HG03442 (cell line): ENCODE measurements around the gene IKBIP.
"Not testable (repeated sequence)": the region's sequence is repeated elsewhere in the genome, so short reads cannot be mapped to it uniquely, and the experiment has no call there.

Experiments used
- ATAC-seq: cut with Tn5 transposase; IDR thresholded peaks from one replicate; pipeline ENCODE4 v1.9.1; 2021; ENCODE audit warnings: mild to moderate bottlenecking, moderate library complexity; ENCODE audit not compliant: unreplicated experiment

Gene IKBIP

GRCh38 chr12:98638009-98638408 lies 6.6 kb downstream of the IKBIP start:
- no peak for ATAC-seq

DNA sequence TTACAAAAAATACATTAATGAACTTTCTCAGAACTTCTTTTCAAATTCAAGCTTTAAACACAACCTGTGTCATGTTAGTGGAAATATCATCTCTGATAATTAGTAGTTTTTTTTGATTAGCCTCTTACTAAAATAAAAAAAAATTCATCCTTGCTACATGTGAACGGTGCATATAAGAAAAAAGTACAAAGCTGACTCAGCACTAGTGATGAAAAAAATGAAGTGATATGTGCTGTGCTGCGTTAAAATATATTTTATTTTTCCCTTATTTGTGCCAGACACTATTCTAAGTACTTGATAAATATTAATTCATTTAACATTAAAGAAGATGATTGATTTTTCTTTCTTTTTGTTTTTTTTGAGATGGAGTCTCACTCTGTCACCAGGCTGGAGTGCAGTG lies 7.5 kb downstream of the IKBIP start:
- no peak for ATAC-seq

GRCh38 chr12:98635657-98636323 lies 8.8 kb downstream of the IKBIP start:
- ATAC-seq = peak; percentile 91

DNA sequence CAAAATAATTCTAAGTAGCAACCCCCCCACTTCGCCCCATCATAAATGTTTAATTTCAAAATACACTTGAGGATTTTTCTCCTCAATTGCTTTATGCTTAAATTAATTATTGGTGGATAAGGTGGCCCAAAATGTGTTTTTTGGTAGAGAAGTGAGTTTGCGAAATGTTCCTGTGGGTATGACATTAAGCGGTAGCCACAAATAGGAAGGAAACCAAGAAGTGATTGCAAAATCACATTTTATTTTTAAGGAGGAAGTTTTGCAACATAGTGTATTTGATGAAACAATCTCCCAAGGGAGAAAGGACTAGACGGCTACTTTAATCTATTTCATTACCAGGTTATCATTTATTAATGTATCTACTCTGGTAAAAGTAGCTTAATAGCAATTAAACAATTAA lies 25.6 kb downstream of the IKBIP start:
- ATAC-seq = no peak

DNA sequence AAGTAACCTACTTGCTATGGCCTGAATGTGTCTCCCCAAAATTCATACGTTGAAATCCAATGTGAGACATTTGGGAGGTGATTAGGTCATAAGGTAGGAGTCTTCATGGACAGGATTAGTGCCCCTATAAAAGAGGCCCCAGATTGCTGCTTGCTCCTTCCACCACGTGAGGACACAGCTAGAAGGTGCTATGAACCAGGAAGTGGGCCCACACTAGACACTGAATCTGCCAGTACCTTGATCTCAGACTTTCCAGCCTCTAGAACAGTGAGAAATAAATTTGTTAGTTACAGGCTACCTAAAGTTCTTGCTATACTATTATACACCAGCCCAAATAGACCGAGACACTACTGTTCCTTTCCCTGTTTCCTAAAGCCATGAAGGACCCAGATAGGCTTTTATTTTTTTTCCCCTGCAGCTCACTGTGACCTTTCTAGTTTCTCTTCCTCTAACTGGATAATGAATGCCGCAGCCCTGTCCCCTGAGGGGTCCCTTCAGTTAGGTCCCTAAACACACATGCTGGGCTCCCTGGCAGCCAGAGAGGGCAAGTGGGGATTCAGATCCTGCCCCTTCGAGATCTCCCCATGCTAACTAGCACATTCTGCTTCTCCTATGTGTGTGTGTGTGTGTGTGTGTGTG lies 31.8 kb downstream of the IKBIP start:
- ATAC-seq = peak; percentile 89

GRCh38 chr12:98610596-98610995 lies 34.0 kb downstream of the IKBIP start:
- ATAC-seq = no peak

- ATAC-seq = no peak
Measured at GRCh38 chr12:98606359-98606988, 38.1 kb downstream of the IKBIP start.

GRCh38 chr12:98601924-98602323 lies 42.7 kb downstream of the IKBIP start:
- ATAC-seq = no peak

DNA sequence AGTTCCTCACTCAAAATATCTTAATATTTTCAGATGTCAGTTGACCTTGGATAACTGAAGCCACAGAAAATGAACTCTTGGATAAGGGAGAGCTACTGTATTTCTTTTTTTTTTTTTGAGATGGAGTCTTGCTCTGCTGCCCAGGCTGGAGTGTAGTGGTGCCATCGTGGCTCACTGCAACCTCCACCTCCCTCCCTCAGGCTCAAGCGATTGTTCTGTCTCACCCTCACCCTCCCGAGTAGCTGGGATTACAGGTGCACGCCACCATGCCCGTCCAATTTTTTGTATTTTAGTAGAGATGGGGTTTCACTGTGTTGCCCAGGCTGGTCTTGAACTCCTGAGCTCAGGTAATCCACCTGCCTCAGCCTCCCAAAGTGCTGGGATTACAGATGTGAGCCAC lies 47.3 kb downstream of the IKBIP start:
- not testable (repeated sequence) for ATAC-seq

GRCh38 chr12:98595243-98595988 lies 49.2 kb downstream of the IKBIP start:
- no peak for ATAC-seq

- ATAC-seq = no peak
Measured at GRCh38 chr12:98594050-98594835, 50.3 kb downstream of the IKBIP start.

- ATAC-seq = peak; percentile 99
Measured at GRCh38 chr12:98593351-98594049, 51.1 kb downstream of the IKBIP start, which contains the start of gene SLC25A3. TSS of gene SLC25A3 (plus strand) at chr12:98593686. CDS start at chr12:98593979, 293 bp downstream.

DNA sequence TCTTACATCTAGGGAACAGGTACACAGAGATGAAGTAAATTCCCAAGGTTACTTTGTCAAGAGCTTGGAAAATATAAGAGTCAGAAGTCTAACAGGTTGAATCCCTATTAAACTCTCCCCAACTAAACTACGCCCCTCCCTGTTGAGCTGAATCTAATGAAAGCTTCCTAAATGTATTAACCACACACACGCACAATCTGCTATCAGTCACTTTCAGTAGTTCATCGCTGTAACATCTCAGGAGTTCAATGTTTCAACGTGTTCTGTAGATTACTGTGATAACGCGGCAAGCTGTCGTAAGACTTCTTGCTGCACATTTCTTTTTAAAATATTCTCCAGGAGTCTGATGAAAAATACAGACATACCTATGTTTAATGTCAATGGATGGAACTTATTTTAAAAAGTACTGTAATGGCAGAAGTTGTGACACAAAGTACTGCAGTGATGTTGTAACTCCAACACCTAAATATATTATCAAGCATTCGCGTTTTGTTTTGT lies 51.7 kb downstream of the IKBIP start:
- no peak for ATAC-seq

DNA sequence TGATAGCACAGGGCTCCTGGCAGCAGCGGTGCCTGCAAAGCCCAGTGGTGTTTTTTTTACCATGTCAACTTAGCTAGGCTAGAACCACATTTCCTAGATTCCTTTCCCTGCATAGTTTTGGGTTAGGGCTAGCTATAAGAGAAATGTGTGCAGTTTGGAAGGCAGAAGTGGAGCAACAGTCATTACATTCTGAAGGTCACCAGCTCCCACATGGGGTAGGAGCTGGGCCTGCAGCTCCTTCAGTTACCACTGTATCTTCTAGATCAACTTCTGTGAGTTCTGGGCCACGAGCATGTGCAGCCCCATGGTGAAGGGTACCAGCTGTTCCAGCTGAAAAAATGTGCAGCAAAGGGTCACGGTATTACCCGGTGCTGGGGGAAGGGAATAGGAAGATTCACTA lies 53.4 kb downstream of the IKBIP start:
- ATAC-seq = no peak

DNA sequence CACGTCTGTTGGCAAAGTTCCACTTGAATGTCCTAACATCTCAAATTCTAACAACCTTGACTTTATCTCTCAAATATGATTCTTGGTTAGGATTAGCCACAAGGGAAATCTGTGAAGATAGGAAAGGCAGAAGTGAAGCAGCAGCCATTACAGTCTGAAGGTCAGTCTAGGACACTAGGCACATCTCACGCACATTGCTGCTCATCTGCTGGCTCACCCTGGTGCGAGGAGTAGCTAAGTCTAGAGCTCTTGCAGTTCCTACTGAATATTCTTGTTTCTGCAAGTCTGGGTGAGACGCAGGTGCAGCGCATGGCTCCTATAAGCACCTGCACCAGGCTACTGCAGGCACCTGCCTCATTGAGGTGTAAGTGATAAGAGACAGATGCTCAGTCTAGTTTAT lies 57.5 kb downstream of the IKBIP start:
- no peak for ATAC-seq

DNA sequence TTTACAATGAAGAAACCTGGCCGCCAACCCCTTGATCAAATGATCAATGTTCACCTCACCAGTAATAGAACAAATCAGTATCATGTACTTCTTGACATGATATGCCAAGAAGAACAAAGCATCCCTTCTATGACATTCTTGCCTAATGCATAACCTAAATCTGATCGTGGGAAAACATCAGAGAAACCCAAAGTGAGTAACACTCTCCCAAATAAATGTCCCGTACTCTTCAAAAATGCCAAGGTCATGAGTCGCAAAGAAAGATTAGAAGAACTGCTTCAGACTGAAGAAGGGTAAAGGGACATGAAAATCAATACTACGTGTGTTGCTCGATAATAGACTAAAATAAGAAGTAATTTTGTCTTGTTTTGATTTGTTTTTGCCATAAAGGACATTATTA lies 62.5 kb downstream of the IKBIP start:
- ATAC-seq = no peak

GRCh38 chr12:98581101-98581500 lies 63.5 kb downstream of the IKBIP start:
- no peak for ATAC-seq

DNA sequence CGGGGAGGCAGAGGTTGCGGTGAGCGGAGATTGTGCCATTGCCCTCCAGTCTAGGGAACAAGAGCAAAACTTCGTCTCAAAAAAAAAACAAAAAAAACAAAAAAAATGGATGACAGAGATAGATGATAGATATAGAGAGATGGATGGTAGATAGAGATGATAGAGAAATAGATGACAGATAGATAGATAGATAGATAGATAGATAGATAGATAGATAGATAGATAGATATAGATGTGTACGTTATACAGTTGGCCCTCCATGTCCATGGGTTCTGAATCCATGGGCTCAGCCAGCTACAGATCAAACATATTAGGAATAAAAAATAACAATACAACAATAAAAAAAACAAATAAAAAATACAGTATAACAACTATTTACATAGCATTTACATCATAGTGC lies 63.9 kb downstream of the IKBIP start:
- no peak for ATAC-seq

DNA sequence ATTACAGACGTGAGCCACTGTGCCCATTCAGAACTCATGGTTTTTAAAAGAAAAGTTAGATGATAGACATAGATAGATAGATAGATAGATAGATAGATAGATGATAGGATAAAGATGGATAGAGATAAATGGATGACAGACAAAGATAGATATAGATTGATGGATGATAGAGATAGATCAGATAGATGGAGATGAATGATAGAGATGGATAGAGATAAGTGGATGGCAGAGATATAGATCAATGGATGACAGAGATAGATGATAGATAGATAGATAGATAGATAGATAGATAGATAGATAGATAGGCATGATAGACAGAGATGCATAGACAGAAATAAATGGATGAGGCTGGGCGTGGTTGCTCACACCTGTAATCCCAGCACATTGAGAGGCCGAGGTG lies 64.8 kb downstream of the IKBIP start:
- no peak for ATAC-seq

- no peak for ATAC-seq
Measured at GRCh38 chr12:98579347-98579746, 65.2 kb downstream of the IKBIP start.
